ENCODE results near the gene AP3M1.
A peak's percentile ranks its signal among the peaks of the same experiment; 100 is the strongest.

AP3M1 gene

DNA sequence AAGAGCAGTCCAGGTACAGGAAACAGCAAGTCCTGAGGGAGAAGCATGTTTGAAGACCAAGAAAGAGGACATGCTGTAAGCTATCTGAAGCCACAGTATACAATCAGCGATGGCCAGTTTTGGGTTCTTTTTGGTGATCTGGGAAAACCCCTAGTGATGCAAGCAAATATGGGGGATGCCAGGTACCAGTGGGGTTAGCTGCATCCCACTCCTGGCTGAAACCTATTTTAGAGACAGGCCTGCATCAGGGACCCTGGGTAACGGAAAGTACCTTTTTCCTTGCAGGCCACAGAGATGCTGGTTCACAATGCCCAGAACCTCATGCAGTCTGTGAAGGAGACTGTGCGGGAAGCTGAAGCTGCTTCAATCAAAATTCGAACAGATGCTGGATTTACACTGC, 32.9 kb downstream of the AP3M1 start:
- FAIRE-seq (no peak), DNase-seq (ENCODE audit: insufficient read length, low spot score) (no peak)

- no peak for DNase-seq (ENCODE audit: insufficient read length, low spot score)
- no peak for FAIRE-seq
These were observed 36.6 kb downstream of the AP3M1 start for GRCh38 chr10:74114041-74114448.

- no peak for FAIRE-seq
- DNase-seq (ENCODE audit: insufficient read length, low spot score), result no peak
These were observed 37.1 kb downstream of the AP3M1 start for GRCh38 chr10:74113546-74113945.

DNA sequence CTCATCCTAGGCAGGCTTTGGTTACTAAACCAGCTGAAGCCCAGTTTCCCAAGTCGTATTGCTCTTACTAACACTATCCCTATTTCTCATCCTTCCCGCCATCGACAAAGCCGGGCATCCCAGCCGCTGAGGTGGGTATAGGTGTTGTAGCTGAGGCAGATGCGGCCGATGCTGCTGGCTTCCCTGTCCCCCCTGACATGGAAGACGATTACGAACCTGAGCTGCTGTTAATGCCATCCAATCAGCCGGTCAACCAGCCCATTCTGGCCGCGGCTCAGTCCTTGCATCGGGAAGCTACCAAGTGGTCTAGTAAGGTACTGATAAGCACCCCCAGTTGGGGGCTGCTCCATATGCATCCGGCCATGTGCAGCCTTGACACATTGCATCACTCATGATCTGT, 38.8 kb downstream of the AP3M1 start:
- no peak for FAIRE-seq
- no peak for DNase-seq (ENCODE audit: insufficient read length, low spot score)

GRCh38 chr10:74110120-74110519, 40.5 kb downstream of the AP3M1 start:
- FAIRE-seq (no peak), DNase-seq (ENCODE audit: insufficient read length, low spot score) (no peak)

DNA sequence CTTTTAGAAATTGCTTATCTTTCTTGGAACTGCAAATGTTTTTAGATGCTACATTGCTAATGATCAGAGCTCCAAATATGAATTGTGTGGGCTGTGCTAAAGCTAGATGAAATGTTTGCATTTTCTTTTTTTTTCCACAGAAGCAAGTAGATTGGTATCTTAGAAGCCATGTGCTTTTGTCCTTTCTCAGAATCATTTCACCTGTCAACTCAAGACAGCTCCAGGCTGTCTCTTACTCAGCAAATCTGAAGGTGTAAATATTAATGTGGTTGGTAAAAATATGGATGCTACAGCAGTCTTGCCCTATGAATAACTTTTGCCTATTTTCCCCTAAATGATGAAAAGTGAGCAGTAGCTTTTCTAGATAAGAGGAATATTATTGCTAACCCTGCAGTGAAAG, 41.2 kb downstream of the AP3M1 start:
- FAIRE-seq, result no peak
- no peak for DNase-seq (ENCODE audit: insufficient read length, low spot score)

GRCh38 chr10:74107391-74107790, 43.2 kb downstream of the AP3M1 start:
- DNase-seq (ENCODE audit: insufficient read length, low spot score) (no peak), FAIRE-seq (no peak)

- no peak for FAIRE-seq
- no peak for DNase-seq (ENCODE audit: insufficient read length, low spot score)
These were observed 45.6 kb downstream of the AP3M1 start for GRCh38 chr10:74104996-74105395.

DNA sequence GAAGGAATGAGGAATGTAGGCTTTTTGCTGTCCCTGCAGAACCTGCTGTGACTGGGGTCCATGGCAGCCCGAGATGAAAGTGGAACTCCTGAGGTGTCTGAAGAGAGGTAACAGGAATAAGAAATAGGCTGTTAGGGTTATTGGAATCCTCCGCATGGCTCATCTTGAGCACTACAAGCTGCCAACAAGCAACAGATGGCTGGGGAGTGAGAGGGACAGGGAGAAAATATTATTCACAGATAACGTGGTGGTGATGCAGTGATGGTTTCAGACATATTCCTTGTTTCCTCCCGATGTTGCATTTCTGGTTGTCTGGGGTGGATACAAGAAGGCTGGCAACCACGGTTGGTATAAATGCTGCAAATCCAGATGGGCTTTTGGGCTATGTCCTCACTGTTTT, 46.1 kb downstream of the AP3M1 start:
- DNase-seq (ENCODE audit: insufficient read length, low spot score), result no peak
- no peak for FAIRE-seq

- DNase-seq (ENCODE audit: insufficient read length, low spot score) (peak; percentile 28), FAIRE-seq (no peak)
These were observed 46.9 kb downstream of the AP3M1 start for GRCh38 chr10:74103560-74104258.

DNA sequence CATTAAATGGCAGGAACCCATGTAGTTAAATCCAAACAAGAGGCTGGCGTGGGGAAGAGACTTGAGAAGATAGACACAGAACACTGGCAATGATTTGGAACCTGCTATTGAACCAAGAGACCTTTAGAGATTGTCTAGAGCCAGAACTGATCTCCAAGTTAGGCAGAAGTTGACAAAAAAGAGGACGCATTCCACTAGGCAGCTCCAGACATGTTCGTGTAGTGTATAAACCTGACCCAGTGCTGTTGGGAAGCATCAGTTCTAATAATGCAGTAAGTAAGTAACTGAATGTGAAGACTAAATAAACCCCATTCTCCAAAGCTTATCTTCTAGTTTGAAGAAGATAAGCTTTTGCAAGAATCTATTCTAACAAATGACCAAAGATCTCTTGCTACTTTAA, 50.8 kb downstream of the AP3M1 start:
- no peak for FAIRE-seq

GRCh38 chr10:74099420-74099819, 51.2 kb downstream of the AP3M1 start:
- DNase-seq (ENCODE audit: insufficient read length, low spot score) (no peak), FAIRE-seq (no peak)

More for the DNA sequence above, 50.8 kb downstream of the AP3M1 start:
- no peak for DNase-seq (ENCODE audit: insufficient read length, low spot score)

- FAIRE-seq (no peak), DNase-seq (ENCODE audit: insufficient read length, low spot score) (no peak)
These were observed 52.9 kb downstream of the AP3M1 start for GRCh38 chr10:74097776-74098175.

- no peak for FAIRE-seq
- DNase-seq (ENCODE audit: insufficient read length, low spot score), result no peak
These were observed 53.9 kb downstream of the AP3M1 start for GRCh38 chr10:74096777-74097176.

- no peak for FAIRE-seq
- no peak for DNase-seq (ENCODE audit: insufficient read length, low spot score)
These were observed 56.4 kb downstream of the AP3M1 start for GRCh38 chr10:74094231-74094630.

DNA sequence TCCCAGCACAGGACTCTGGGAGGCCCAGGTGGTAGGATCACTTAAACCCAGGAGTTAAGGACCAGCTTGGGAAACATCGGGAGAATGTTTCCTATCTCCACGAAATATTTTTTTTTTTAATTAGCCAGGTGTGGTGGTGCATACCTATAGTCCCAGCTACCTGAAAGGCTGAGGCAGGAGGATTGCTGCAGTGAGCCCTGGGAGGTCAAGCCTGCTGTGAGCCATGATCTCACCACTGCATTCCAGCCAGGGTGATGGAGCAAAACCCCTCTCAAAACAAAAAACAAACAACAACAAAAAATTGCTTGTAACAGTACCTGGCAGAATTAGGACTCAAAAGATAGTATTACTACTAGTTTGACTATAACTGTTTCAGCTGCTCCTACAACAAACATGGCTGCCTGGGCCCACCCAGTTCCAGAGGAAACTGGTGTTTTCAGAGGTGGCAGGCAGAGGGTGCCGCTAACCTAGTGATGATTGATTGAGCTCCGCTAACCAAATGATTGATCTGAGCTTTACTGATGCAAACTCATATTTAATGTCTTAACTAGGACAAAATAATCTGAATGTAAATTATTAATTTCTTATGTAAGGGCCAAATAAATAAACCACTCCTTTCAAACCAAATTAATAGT, 57.0 kb downstream of the AP3M1 start:
- no peak for FAIRE-seq
- DNase-seq (ENCODE audit: insufficient read length, low spot score), result no peak

DNA sequence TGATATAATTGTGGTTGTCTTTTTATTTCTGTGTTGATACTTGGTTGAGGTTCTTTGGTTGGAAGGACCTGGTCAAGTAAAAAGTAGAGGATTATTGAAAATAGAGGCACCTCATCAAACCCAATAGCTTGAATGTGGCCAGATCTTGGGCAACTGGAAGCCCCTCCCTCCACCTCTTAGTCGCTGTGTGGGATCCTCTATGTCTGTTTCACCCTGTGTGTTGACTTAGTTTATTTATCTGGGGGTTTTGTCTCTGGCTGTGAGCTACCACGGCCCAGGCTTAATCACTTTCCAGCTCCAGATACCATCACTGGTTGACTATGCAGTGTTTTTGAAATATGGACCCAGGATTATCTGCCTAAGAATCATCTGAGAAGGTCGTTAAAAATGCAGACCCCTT, 58.3 kb downstream of the AP3M1 start:
- FAIRE-seq, result no peak

GRCh38 chr10:74088722-74089121, 61.9 kb downstream of the AP3M1 start:
- FAIRE-seq (no peak), DNase-seq (ENCODE audit: insufficient read length, low spot score) (no peak)

More for the DNA sequence above, 58.3 kb downstream of the AP3M1 start:
- DNase-seq (ENCODE audit: insufficient read length, low spot score), result no peak

DNA sequence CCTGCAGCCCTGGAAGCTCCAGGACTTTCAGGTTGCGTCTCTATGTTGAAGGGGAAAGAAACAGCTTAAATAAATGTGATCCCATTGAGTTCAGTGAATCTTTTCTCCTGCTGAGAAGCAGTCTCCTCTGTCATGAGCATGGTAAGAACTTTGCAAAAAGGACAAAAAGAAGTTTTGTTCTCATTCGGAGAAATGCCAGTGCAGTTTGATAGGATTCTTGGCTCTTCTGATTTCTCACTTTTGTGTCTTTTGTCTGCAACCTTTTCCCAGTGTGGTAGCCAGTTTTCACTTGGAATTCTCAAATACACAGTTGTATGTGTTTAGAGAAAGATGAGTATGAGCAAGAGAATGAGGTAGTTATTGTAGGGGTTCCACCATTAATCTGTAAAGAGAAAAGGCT, 64.3 kb downstream of the AP3M1 start:
- no peak for FAIRE-seq
- DNase-seq (ENCODE audit: insufficient read length, low spot score), result no peak

- FAIRE-seq (no peak), DNase-seq (ENCODE audit: insufficient read length, low spot score) (no peak)
These were observed 65.7 kb downstream of the AP3M1 start for GRCh38 chr10:74084955-74085354.

DNA sequence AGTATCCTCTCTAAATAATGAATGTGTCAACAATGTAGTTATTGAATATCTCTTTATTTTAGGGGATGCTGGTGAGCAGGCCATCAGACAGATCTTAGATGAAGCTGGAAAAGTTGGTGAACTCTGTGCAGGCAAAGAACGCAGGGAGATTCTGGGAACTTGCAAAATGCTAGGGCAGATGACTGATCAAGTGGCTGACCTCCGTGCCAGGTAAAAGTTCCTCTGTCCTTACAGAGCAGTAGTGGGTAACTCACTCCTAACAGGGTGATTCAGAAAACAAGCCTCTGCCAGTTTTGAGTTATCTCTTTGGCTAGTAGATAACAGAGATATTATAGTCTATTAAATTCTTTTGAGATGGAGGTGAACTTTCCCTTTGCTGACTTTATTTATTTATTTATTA, 67.3 kb downstream of the AP3M1 start:
- DNase-seq (ENCODE audit: insufficient read length, low spot score) (no peak), FAIRE-seq (no peak)

GRCh38 chr10:74081941-74082718, 68.5 kb downstream of the AP3M1 start:
- FAIRE-seq (no peak), DNase-seq (ENCODE audit: insufficient read length, low spot score) (no peak)
